ENCODE results near the gene ATP8B3. TPM values are rescaled to one million over a fixed set of nuclear protein-coding genes. Genes with fewer than 3 reads are reported as not detected.

ATP8B3 gene
- total RNA-seq, 2 donors from 2014 or later: 2.3 to 3.4 TPM

DNA sequence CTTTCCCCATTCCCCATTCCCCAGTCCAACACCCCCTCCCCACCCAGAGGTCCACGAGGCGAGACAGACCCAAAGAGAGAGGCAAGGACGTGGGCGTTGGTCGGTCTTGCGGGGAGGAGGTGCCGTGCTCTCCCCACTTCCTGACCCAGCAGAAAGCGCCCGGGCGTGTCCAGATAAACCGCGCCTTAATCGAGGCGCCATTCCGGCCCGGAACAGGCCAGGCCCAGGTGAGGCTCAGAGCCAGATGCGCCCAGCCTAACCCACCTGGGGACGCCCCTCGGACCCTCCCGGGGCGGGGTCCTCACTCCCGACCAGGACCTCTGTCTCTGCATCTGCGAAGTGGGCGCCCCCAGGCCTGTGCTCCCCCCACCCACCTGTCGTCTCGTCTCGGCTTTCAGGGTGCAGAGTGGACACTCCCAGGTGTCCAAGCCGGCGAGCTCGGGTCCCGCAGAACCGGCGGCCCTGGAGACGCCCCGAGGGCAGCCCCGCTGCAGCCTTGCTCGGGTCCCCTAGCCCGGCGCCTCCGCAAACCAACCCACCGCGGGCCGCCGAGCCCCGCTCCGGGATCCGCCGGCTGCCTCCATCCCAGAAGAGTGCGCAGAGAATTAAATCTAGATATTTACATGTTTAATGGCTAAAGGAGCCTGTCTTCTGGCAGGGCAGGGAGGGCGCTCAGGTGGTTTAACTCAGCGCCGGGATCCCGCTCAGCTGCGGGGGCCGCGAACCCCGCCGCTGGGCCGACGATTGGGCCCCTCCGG, 63.8 kb downstream of the ATP8B3 start:
- H3K27ac ChIP-seq (ENCODE audit: low read depth, low read length): no peak overlapping the region
- H3K9me3 Mint-ChIP-seq: no peaks in the 10 kb centered on the region
- H3K4me1 Mint-ChIP-seq: no peaks in the 10 kb centered on the region
- H3K27me3 ChIP-seq (ENCODE audit: control insufficient read depth, insufficient read depth, low read length, poor library complexity, severe bottlenecking): peaks cover 96% of the 10 kb centered on the region
- peak overlapping the region; percentile 27 for H3K4me3 Mint-ChIP-seq
- peak; percentile 68 for DNase-seq
- no peaks in the 10 kb centered on the region for H3K36me3 ChIP-seq (ENCODE audit: control insufficient read depth, insufficient read depth, low read length)
- no peak overlapping the region for H3K9ac ChIP-seq (ENCODE audit: extremely low read depth, low read length, poor library complexity, severe bottlenecking)
- H3K9me3 ChIP-seq (ENCODE audit: control insufficient read depth, low read length): no peaks in the 10 kb centered on the region
- no peaks in the 10 kb centered on the region for H3K36me3 Mint-ChIP-seq (ENCODE audit: low read depth)
- H3K4me3 ChIP-seq (ENCODE audit: low read length): no peak overlapping the region
- no peak overlapping the region for H3K27ac Mint-ChIP-seq
- 0 to 1% methylated on average over 11 to 61 of the region's 61 CpGs for WGBS, 2 experiments (ENCODE audit: insufficient coverage in 1 of 2, insufficient read length in 1 of 2)
- peaks cover 94% of the 10 kb centered on the region for H3K27me3 Mint-ChIP-seq (ENCODE audit: insufficient read depth)
- no peaks in the 10 kb centered on the region for H3K4me1 ChIP-seq (ENCODE audit: control insufficient read depth, insufficient read depth, low read length)
- TF ChIP-seq CTCF (conservative IDR thresholded peaks at IDR 0.05): no peak

- H3K9me3 ChIP-seq (ENCODE audit: control insufficient read depth, low read length): no peaks in the 10 kb centered on the region
- peaks cover 94% of the 10 kb centered on the region for H3K27me3 Mint-ChIP-seq (ENCODE audit: insufficient read depth)
- H3K4me1 Mint-ChIP-seq: no peaks in the 10 kb centered on the region
- TF ChIP-seq CTCF (conservative IDR thresholded peaks at IDR 0.05): no peak
- H3K27me3 ChIP-seq (ENCODE audit: control insufficient read depth, insufficient read depth, low read length, poor library complexity, severe bottlenecking): peaks cover 95% of the 10 kb centered on the region
- H3K4me3 Mint-ChIP-seq: peak overlapping the region; percentile 27
- H3K9ac ChIP-seq (ENCODE audit: extremely low read depth, low read length, poor library complexity, severe bottlenecking): no peak overlapping the region
- H3K4me3 ChIP-seq (ENCODE audit: low read length): no peak overlapping the region
- H3K9me3 Mint-ChIP-seq: no peaks in the 10 kb centered on the region
- H3K36me3 ChIP-seq (ENCODE audit: control insufficient read depth, insufficient read depth, low read length): no peaks in the 10 kb centered on the region
- H3K27ac Mint-ChIP-seq: no peak overlapping the region
- 5 to 7% methylated on average over 6 to 14 of the region's 22 CpGs for WGBS, 2 experiments (ENCODE audit: insufficient coverage in 1 of 2, insufficient read length in 1 of 2)
- H3K4me1 ChIP-seq (ENCODE audit: control insufficient read depth, insufficient read depth, low read length): no peaks in the 10 kb centered on the region
- peak; percentile 91 for DNase-seq
- H3K36me3 Mint-ChIP-seq (ENCODE audit: low read depth): no peaks in the 10 kb centered on the region
- no peak overlapping the region for H3K27ac ChIP-seq (ENCODE audit: low read depth, low read length)
Measured at GRCh38 chr19:1747285-1748114, 64.6 kb downstream of the ATP8B3 start.

DNA sequence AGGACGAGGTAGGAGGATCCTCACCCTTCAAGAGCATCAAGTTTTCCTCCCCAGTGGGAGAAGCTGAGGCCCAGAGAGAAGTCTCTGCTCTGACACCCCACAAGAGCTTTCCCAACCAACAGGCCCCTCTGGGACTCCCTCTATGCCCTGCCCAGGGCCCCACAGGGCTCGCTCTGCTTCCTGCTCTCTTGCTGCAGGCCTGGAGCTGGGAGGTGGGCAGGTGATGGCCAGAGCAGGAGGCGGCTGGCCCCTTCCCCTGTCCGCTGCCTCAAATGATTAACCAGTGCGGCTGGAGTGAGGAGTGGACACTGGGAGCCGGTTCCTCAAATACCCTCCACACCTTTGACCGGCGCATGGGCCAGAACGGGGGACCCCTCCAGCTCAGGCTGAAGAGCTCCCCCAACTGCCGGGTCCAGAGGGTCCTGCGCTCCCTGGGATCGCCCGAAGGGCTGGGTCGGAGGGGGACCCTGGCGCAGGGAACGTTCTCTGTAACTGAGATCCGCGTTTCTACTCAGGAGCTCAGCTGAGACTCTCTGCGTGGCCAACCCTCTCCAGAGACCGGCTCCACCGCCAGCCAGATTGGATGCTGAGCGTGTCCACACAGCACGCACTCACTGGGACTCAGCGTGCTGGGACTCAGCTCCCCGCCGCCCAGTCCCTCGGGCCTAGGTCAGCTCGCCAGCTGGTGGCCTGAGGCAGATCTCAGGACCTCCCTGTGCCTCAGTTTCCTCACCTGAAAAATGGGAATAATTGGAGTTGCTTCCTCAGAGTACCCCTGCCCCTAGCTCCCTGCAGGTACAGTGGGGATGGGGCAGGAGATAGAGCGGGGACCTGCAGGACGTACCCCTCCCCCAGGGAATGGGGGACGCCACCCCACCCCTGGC, 65.4 kb downstream of the ATP8B3 start:
- Mint-ChIP-seq H3K9me3 (no peaks in the 10 kb centered on the region), H3K4me3 (no peak overlapping the region), H3K27me3 (ENCODE audit: insufficient read depth) (peaks cover 94% of the 10 kb centered on the region), H3K4me1 (no peaks in the 10 kb centered on the region), H3K27ac (no peak overlapping the region), H3K36me3 (ENCODE audit: low read depth) (no peaks in the 10 kb centered on the region)
- no peak for TF ChIP-seq CTCF (conservative IDR thresholded peaks at IDR 0.05)
- Histone ChIP-seq H3K4me1 (ENCODE audit: control insufficient read depth, insufficient read depth, low read length) (no peaks in the 10 kb centered on the region), H3K9me3 (ENCODE audit: control insufficient read depth, low read length) (no peaks in the 10 kb centered on the region), H3K9ac (ENCODE audit: extremely low read depth, low read length, poor library complexity, severe bottlenecking) (no peak overlapping the region), H3K27ac (ENCODE audit: low read depth, low read length) (no peak overlapping the region), H3K27me3 (ENCODE audit: control insufficient read depth, insufficient read depth, low read length, poor library complexity, severe bottlenecking) (peaks cover 93% of the 10 kb centered on the region), H3K36me3 (ENCODE audit: control insufficient read depth, insufficient read depth, low read length) (no peaks in the 10 kb centered on the region), H3K4me3 (ENCODE audit: low read length) (no peak overlapping the region)
- WGBS, 2 experiments (ENCODE audit: insufficient coverage in 1 of 2, insufficient read length in 1 of 2): 5 to 8% methylated on average over 14 to 30 of the region's 31 CpGs
- DNase-seq: peak; percentile 74

All from endodermal cell (in vitro differentiated cells).